Erythroblast (primary cell): ENCODE data around the gene OR51E1.

Experiments used
- DNase-seq, 2 experiments: peaks; one replicate each; lab custom pipeline; 2025; lab: John Stamatoyannopoulos, UW
- GATA1 ChIP-seq: IDR thresholded peaks from 2 replicates; pipeline ENCODE4 v1.6.1; 2011; ENCODE audit warnings: low read depth, mild to moderate bottlenecking, control low read depth, low read length, moderate library complexity
- POLR2A ChIP-seq: IDR thresholded peaks from 2 replicates; pipeline ENCODE4 v1.6.1; 2011; ENCODE audit warnings: mild to moderate bottlenecking, low read length

Gene OR51E1

DNA sequence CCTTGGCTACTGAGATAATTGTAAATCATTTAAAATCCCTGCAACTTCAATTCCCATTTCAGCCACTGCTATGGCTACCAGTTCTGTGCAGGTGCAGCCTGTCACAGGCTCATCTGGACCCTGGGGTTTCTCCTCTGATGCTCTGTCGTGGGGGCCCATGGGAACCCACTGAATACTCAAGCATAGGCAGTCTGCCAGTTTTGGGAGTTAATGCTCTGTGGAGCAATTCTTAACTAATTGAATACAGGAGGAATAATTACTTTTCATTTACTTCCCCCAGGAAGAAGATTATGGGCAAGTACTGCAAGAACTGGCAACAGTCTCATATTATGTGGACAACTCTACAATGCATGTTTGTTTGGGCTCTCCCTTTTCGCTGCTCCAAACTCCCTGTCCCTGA is 28.0 kb downstream of the OR51E1 start:
- DNase-seq, result no peak
- TF ChIP-seq POLR2A (no peak), GATA1 (no peak)

DNA sequence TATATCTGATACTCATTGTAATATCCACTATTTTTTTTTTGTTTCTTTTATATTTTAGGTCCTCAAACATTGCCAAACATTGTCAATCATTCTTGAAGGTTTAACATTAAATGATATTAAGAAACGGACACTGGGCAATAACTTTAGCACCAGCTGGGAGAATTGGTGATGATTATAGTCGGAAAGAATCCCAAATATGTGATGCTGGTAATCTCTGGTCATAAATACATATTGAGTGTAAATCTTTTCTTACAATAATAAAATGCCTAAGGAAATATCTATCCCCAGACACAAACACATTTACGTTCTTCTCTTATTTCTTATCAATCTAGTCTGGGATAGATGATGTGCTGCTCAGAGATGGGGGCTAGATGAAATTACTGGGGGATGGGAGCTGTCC is 28.7 kb downstream of the OR51E1 start:
- TF ChIP-seq GATA1 (no peak), POLR2A (no peak)
- no peak for DNase-seq

DNA sequence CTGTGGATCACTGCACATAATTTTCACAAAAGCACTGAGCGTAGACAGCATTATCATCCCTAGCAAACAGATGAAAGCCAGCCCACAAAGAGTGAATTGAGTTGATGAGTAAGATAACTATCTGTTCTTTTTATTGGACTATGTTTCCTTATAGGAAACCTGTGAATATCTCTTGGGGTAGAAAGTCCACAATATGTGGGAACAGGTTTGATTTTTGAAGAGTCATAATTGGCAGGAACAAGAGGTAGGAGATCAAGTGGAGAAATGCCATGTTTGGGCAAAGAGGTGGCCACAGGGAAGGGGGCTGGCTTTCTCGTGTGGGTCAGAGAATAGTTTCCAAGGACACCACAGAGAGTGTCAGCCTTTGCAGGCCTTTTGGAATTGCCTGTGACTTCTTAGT is 30.0 kb downstream of the OR51E1 start:
- TF ChIP-seq GATA1, result no peak
- TF ChIP-seq POLR2A, result no peak
- no peak for DNase-seq

DNA sequence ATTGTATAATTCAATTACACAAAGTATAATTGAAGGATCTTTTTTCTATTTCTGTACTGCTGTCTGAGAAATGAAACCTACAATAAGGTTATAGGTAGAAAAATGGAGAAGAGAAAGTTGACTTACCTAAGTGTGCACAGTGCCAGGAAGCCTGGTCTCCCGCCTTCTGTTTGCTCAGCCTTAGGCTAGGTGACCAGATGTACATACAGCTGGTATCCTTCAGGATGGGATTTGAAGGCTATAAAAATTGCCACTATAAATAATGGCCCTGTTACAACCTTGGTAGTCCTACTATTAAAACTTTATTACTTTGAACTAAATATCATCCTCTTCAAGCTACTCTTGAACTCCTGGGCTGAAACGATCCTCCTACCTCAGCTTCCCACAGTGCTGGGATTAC is 34.2 kb downstream of the OR51E1 start:
- TF ChIP-seq GATA1, result no peak
- TF ChIP-seq POLR2A, result no peak
- no peak for DNase-seq

DNA sequence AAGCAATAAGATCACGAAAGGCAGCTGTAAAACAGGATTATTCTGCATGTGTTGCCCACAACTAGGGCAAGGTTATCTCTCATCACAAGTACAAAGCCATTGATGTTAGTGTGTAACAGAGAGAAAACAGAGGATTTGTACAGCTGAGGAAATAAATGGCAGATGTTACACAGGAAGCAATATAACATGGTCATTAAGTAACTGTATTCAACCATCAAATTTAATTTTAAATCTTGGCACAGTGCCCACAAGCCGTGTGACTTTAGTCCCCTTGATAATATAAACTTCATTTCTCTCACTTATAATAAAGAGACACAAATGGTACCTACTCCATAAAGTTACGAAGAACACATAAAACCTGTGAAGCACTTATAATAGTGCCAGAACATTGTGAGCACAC is 36.6 kb downstream of the OR51E1 start:
- DNase-seq, result no peak
- TF ChIP-seq POLR2A (no peak), GATA1 (no peak)

DNA sequence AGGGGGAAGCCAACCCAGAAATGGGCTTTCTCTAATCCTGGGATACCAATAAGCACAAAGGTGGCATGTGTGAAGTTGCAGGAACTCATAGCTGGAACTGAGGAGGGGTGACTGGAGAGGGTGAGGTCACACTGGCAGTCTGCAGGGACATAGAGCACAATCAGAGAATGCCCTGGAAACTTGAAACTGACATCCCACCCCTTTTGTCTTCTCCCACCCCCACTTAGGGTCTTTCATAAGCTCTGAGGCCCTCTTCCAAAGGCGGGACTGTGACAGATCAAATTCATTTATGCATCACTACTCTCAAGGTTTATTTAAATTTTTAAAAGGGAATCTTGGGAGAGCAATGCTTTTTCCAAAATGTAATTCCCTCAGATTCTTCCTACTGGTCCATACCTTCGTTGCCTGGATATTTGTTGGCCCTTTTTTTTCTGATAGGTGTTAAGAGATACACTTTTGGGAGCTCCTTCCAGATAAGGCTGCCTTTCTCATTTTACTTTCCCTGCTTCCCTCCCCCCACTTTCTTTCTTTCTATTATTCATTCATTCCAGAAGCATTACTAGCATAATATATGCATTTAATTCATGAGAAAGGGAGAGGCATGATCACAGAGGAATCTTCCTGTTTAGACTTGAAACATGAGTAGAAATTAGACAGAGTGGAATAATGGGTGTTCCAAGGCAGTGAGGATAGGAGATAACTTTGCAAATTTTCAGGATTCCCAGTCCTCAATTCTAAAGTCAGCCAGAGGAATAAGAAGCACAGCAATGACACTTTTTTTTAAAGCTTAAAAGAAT is 39.0 kb downstream of the OR51E1 start:
- TF ChIP-seq POLR2A (no peak), GATA1 (no peak)
- DNase-seq, result no peak

DNA sequence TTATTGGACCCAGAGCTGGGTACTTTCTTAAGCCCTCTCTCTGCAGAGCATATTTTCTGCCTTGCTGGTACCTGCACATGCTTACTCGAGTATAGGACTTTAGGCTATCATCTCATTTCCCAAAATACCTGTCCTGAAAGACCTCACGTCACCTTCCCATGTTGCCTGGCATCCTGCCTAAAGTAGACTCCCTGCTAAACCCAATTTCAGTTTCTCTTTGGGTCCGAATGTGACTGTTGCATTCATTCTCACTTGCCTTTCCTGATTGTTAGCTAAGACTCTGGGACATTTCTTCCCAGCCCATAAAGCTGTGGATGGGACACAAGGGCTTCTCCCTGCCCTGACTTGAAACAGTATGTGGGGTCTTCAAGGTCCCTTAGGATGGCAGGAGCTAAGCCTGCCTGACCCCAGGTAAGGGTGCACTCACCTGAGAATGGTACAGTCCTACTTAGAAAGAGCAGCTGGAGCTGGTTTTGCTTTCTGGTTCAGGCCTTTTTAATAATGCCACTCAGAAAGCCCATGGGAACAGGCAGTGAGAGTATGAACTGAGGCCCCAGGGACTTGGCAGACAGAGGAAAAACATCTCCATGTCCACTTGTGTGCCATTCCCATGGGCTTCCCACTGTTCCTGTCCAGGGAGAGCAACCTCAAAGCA is 41.0 kb downstream of the OR51E1 start:
- TF ChIP-seq POLR2A, result no peak
- no peak for DNase-seq

DNA sequence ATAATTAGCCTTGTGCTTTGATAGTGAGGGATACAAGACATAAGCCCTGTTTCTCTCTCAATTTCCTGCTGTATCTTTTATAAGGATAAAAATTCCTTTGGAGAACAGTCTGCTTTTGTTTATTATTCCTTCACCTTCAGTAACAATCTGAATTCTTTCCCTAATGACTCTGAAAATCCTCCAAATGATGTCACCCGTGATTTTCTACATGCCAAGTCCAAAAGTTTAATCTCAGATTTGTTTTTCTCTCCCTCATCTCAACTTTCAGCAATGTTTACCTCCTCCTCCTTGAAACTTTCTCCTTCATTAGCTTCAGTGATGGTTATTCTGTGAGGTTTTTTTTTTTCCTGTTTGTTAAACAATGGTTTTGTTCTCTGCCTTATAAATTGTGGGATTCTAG is 51.7 kb downstream of the OR51E1 start:
- TF ChIP-seq POLR2A (no peak), GATA1 (no peak)
- DNase-seq, result no peak

DNA sequence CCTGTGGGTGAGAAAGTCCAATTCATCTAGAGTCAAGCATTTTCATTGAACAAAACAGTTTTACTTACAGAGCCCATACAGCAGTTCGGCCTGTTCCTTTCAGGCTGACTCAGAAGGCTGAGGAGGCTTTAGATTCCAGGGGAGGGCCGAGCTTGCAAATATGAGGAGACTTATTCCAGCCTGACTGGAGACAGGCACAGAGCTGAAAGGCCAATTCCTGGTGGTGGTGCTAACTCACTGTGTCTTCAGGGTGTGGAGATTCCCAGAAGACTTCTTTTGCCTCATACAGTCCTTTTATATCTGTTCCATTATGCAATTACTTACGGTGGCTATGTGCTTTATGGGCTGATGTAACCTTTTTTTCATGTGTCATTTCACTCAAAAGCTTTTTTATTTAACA is 53.8 kb downstream of the OR51E1 start, which contains the start of gene OR51E2:
Gene OR51E2, minus strand, starts transcription at position 269 of the 400 bp plus-strand sequence. CDS start 15,142 bp downstream, outside the sequence.
- DNase-seq, result peak in 1 of 2 experiments; percentile 16
- no peak for TF ChIP-seq GATA1
- TF ChIP-seq POLR2A, result no peak

DNA sequence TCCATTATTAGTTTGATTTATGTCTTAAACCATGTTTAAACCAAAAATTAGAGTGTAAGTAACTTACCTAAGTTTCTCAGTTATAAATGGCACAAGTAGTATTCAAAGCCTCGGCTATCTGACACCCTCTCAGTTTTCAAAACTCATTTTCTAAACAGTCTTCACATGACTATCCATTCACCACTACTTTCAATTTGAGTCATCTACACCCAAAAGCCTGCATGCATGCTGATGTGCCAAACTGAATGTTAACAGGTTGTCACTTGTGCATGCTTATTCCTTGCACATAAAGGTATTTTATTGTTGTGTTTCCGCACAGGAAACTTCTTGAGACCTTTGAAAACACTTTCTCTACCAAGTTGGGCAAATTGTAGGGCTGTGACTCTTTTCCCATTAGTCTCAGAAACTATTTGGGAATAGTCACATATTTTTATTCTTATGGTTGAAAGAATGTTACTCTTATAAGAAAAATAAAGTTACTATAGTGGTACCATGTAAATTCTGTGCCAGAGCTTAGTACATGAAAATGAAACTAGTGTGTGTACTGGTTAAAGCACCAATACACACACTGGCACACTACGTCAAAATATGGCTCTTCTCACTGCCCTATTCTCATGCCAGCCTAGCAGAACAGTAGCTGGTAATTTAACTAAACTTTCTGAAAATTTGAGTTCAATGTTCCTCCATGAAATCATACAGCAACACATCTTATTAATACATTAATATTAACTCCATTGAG is 56.1 kb downstream of the OR51E1 start:
- TF ChIP-seq GATA1, result no peak
- no peak for TF ChIP-seq POLR2A
- no peak for DNase-seq

DNA sequence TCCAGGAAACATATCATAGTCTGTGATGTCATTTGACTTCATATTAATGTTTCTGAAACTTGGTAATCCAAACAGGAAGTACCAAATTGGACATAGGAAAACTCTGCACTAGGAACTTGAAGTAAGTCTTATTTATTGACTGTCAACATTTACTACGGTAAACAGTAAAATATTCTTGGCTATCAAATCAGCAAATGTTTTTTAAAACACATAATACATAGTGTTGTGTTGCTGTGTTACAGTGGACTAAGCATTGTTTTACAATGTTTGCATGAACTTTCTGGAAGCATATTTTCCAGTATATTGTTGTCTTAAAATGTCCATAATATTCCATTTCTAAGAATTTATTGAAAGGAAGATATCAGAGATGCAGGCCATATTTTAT is 56.6 kb downstream of the OR51E1 start:
- TF ChIP-seq POLR2A, result no peak
- no peak for TF ChIP-seq GATA1

DNA sequence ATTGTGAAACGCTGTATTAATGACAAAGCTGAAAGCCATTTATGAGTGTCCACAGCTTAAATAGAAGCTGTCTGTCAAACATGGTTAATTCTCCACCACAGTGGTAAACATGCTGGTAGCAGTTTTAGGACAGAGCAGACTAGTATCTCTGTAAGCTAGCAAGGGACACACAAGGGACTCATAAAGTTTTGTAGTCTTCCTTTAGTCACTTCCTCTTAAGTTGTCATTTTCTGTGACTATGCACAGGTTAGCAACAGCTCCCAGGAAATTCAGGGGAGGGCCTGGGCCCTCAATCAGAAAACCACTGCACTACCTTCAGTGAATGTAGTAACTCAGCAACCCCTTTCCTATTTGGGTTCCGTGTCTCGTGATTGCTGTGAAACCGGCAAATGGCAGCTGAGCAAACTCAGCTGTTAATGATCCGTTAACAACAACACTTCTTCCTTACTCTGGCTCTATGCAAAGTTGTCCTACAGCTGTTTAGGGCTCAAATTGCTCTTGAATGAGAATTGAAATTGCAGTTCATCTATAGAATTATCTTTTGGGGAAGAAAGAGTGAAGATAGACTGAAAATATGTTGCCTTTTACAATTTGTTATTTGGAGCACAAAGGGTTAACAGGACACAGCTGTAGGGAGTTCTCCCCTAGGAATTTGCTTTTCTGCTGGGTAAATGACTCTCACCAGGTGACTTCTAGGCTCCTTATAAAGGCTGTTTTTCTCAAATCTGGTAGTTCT is 60.4 kb downstream of the OR51E1 start, which contains the start of gene MMP26:
Gene MMP26, plus strand, starts transcription at position 731 of the 736 bp plus-strand sequence.
- DNase-seq, result no peak
- no peak for TF ChIP-seq POLR2A
- no peak for TF ChIP-seq GATA1

More for the DNA sequence above, 56.6 kb downstream of the OR51E1 start:
- DNase-seq, result no peak

DNA sequence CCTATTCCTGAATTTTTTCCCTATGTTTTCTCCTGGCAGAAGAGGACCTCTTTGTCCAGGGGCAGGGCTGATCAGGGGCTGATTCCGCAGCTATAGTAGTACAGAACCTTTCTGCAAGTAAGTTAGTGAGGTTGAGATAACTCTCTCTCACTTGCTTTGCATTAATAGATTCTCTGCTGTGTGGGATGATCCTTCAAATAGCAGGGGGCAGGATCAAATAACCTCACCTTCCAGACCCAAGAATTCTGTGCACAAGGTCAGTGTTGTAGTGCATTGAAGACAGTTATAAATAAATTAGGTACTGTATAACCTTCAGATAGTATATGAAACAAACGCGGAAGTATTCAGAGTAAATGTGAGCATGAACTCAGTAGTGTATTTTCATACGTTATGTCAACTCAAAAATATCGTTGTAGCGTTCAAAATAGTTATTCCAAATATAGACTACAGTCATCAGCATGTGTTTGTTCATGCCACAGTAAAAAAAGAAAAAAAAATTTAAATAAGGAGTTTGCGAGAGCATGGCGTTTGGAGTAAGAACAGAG is 61.1 kb downstream of the OR51E1 start:
- no peak for DNase-seq
- no peak for TF ChIP-seq GATA1
- TF ChIP-seq POLR2A, result no peak
